T-cell (primary cell): ENCODE measurements around the gene SMYD1. TPM values are rescaled to one million over a fixed set of nuclear protein-coding genes. Genes with fewer than 3 reads are reported as not detected.

Experiments
- ATAC-seq, 4 experiments: fragments of 200-7000 bp in 3 of 4; fragments of 150-1000 bp in 1 of 4; cut with Tn5 transposase; replicated peaks in 1 of 4; 1 replicate in 3 of 4; 2 replicates in 1 of 4; pipeline ENCODE4 v1.10.0; 2021; ENCODE audit warnings: moderate library complexity in 3 of 4, mild to moderate bottlenecking in 2 of 4, moderate number of reproducible peaks in 1 of 4
- CTCF ChIA-PET, 2 donors: fragments of 300-600 bp; sonication (Branson Sonifier 250); formaldehyde crosslinking; loops; one replicate each; lab custom pipeline; 2022; ENCODE audit warnings: antibody characterized with exemption in 2 of 2; lab: Charles Lee
- POLR2A ChIA-PET, 2 donors: fragments of 300-600 bp; sonication (Branson Sonifier 250); formaldehyde crosslinking; loops; one replicate each; lab custom pipeline; 2022; ENCODE audit warnings: antibody characterized with exemption in 2 of 2; lab: Charles Lee
- DNase-seq, 35 experiments: peaks; one replicate each; pipeline versions ENCODE4 v3.0.0 to v3.0.0-alpha.2; 2013 to 2023
- H3K27ac ChIP-seq: one replicate; pipeline ENCODE4 v1.5.1; 2013; ENCODE audit warnings: low read length
- H3K27me3 ChIP-seq, 2 experiments: replicated peaks in 1 of 2; 1 replicate in 1 of 2; 2 replicates in 1 of 2; pipeline versions ENCODE4 v1.6.1 to v1.7.0; 2013; ENCODE audit warnings: low read length in 1 of 2, mixed read lengths in 1 of 2; ENCODE audit not compliant: control insufficient read depth in 2 of 2, insufficient read depth in 2 of 2; ENCODE audit errors: extremely low read depth in 1 of 2
- H3K36me3 ChIP-seq, 2 donors: 1 replicate in 1 of 2; 2 replicates in 1 of 2; pipeline versions ENCODE4 v1.6.1 to v1.7.0; 2013; ENCODE audit warnings: low read length in 1 of 2; ENCODE audit not compliant: control insufficient read depth in 2 of 2, insufficient read depth in 1 of 2; ENCODE audit errors: extremely low read depth in 1 of 2
- H3K4me1 ChIP-seq, 2 experiments: 1 replicate in 1 of 2; 2 replicates in 1 of 2; pipeline versions ENCODE4 v1.6.1 to v1.7.0; 2013; ENCODE audit warnings: low read length in 2 of 2, mixed read lengths in 1 of 2; ENCODE audit not compliant: insufficient read depth in 2 of 2, control insufficient read depth in 1 of 2; ENCODE audit errors: extremely low read depth in 1 of 2
- H3K4me3 ChIP-seq, 2 donors: 1 replicate in 1 of 2; 2 replicates in 1 of 2; pipeline versions ENCODE4 v1.5.1 to v1.7.0; 2013; ENCODE audit warnings: mild to moderate bottlenecking in 2 of 2, low read length in 1 of 2, moderate library complexity in 1 of 2; ENCODE audit not compliant: control insufficient read depth in 1 of 2; ENCODE audit errors: extremely low read depth in 1 of 2
- H3K9me3 ChIP-seq: 2 replicates; pipeline ENCODE4 v1.7.0; 2013
- H3K27ac Mint-ChIP-seq, 2 donors: one replicate each; pipeline ENCODE4 v1.8.0; 2020 to 2021; ENCODE audit warnings: mild to moderate bottlenecking in 2 of 2, mixed read lengths in 2 of 2
- H3K27me3 Mint-ChIP-seq, 2 donors: one replicate each; pipeline ENCODE4 v1.8.0; 2021 to 2022; ENCODE audit warnings: mixed read lengths in 2 of 2
- H3K36me3 Mint-ChIP-seq: one replicate; pipeline ENCODE4 v1.8.0; 2021; ENCODE audit warnings: mixed read lengths
- H3K4me1 Mint-ChIP-seq, 3 donors: one replicate each; pipeline ENCODE4 v1.8.0; 2020 to 2022; ENCODE audit warnings: mixed read lengths in 3 of 3, mild to moderate bottlenecking in 1 of 3
- H3K4me3 Mint-ChIP-seq, 3 donors: one replicate each; pipeline ENCODE4 v1.8.0; 2020 to 2022; ENCODE audit warnings: mild to moderate bottlenecking in 3 of 3, mixed read lengths in 3 of 3, moderate library complexity in 3 of 3
- H3K9me3 Mint-ChIP-seq, 3 donors: one replicate each; pipeline ENCODE4 v1.8.0; 2020 to 2022; ENCODE audit warnings: mixed read lengths in 3 of 3
- WGBS: methylation state at CpG from one replicate; pipeline ENCODE4 v1.1.5; 2013; ENCODE audit warnings: missing lambda C conversion rate; ENCODE audit not compliant: insufficient coverage; 5-methylcytosine and 5-hydroxymethylcytosine counted together
- total RNA-seq, 35 experiments: library from RNA in 6 of 35; stranded (reverse) in 6 of 35; fragments of 120-200 nt in 1 of 35; gene quantifications; one replicate each; pipeline versions ENCODE4 v1.2.1 to v1.2.4 and lab custom pipeline; 2013 to 2026

The SMYD1 gene
- total RNA-seq, 5 donors from 2014 or later (not counting 1 experiment from before 2014, with no cell fraction given), result not detected

- no peak overlapping the region for H3K27ac ChIP-seq
- peaks cover 0 to 26% of the 10 kb centered on the region in 2 experiments for H3K27me3 ChIP-seq
- ATAC-seq, result no peak
- DNase-seq, result no peak
- Mint-ChIP-seq H3K27me3 (peaks cover 13 to 16% of the 10 kb centered on the region in 2 donors), H3K4me1 (no peaks in the 10 kb centered on the region), H3K4me3 (no peak overlapping the region), H3K27ac (no peak overlapping the region), H3K9me3 (no peaks in the 10 kb centered on the region), H3K36me3 (no peaks in the 10 kb centered on the region)
- POLR2A ChIA-PET, result no interaction called here
- H3K4me3 ChIP-seq, result no peak overlapping the region
- no peaks in the 10 kb centered on the region for H3K9me3 ChIP-seq
- H3K36me3 ChIP-seq, result no peaks in the 10 kb centered on the region
- 100% methylated on average over 2 of the region's 9 CpGs for WGBS
- CTCF ChIA-PET, result interaction anchor here in 1 of 2 donors (0.6 kb wide), 1 partner anchor 102 kb away, joined by 4 read pairs; no protein-coding TSS in a partner anchor
- H3K4me1 ChIP-seq, result no peaks in the 10 kb centered on the region
Observed at GRCh38 chr2:88123975-88124917, 56.6 kb downstream of the SMYD1 start.

- POLR2A ChIA-PET, result no interaction called here
- H3K36me3 ChIP-seq, result no peaks in the 10 kb centered on the region
- Mint-ChIP-seq H3K4me1 (no peaks in the 10 kb centered on the region), H3K36me3 (no peaks in the 10 kb centered on the region), H3K27ac (no peak overlapping the region), H3K27me3 (peaks cover 14 to 16% of the 10 kb centered on the region in 2 donors), H3K9me3 (no peaks in the 10 kb centered on the region), H3K4me3 (no peak overlapping the region)
- ATAC-seq (no peak), DNase-seq (no peak)
- CTCF ChIA-PET, result no interaction called here
- H3K4me3 ChIP-seq, result no peak overlapping the region
- no CpG with 5 or more reads among the region's 3 CpGs for WGBS
- peaks cover 0 to 30% of the 10 kb centered on the region in 2 experiments for H3K27me3 ChIP-seq
- H3K4me1 ChIP-seq, result no peaks in the 10 kb centered on the region
- H3K9me3 ChIP-seq, result no peaks in the 10 kb centered on the region
- H3K27ac ChIP-seq, result no peak overlapping the region
Observed at GRCh38 chr2:88125344-88125923, 57.8 kb downstream of the SMYD1 start.

- CTCF ChIA-PET, result no interaction called here
- H3K27me3 Mint-ChIP-seq, result peaks cover 14 to 16% of the 10 kb centered on the region in 2 donors
Observed at GRCh38 chr2:88125924-88126771, 58.5 kb downstream of the SMYD1 start.

GRCh38 chr2:88126772-88127637, 59.4 kb downstream of the SMYD1 start:
- H3K36me3 ChIP-seq, result no peaks in the 10 kb centered on the region
- Mint-ChIP-seq H3K9me3 (no peaks in the 10 kb centered on the region), H3K4me3 (no peak overlapping the region), H3K27ac (no peak overlapping the region), H3K27me3 (peaks cover 16% of the 10 kb centered on the region in 2 donors), H3K36me3 (no peaks in the 10 kb centered on the region), H3K4me1 (no peaks in the 10 kb centered on the region)
- ATAC-seq (no peak), DNase-seq (no peak)
- no peaks in the 10 kb centered on the region for H3K4me1 ChIP-seq
- POLR2A ChIA-PET, result no interaction called here
- CTCF ChIA-PET, result no interaction called here
- H3K27ac ChIP-seq, result no peak overlapping the region
- H3K27me3 ChIP-seq, result peaks cover 0 to 39% of the 10 kb centered on the region in 2 experiments
- H3K9me3 ChIP-seq, result no peaks in the 10 kb centered on the region
- no peak overlapping the region for H3K4me3 ChIP-seq
- 100% methylated on average over 1 of the region's 3 CpGs for WGBS

More at GRCh38 chr2:88125924-88126771, 58.5 kb downstream of the SMYD1 start:
- no peak overlapping the region for H3K27ac Mint-ChIP-seq
- no peaks in the 10 kb centered on the region for H3K4me1 ChIP-seq
- H3K9me3 ChIP-seq, result no peaks in the 10 kb centered on the region
- peaks cover 0 to 33% of the 10 kb centered on the region in 2 experiments for H3K27me3 ChIP-seq
- H3K4me3 Mint-ChIP-seq, result no peak overlapping the region
- no peak overlapping the region for H3K27ac ChIP-seq
- H3K36me3 Mint-ChIP-seq, result no peaks in the 10 kb centered on the region
- no peaks in the 10 kb centered on the region for H3K36me3 ChIP-seq
- no peaks in the 10 kb centered on the region for H3K9me3 Mint-ChIP-seq
- H3K4me3 ChIP-seq, result no peak overlapping the region
- WGBS, result 81% methylated on average over 6 of the region's 11 CpGs
- ATAC-seq, result no peak
- DNase-seq, result no peak
- no peaks in the 10 kb centered on the region for H3K4me1 Mint-ChIP-seq
- POLR2A ChIA-PET, result no interaction called here

- H3K4me3 Mint-ChIP-seq, result no peak overlapping the region
- peaks cover 16% of the 10 kb centered on the region in 2 donors for H3K27me3 Mint-ChIP-seq
- DNase-seq, result no peak
- no CpG with 5 or more reads among the region's 1 CpG for WGBS
- no peak overlapping the region for H3K4me3 ChIP-seq
- no peaks in the 10 kb centered on the region for H3K4me1 Mint-ChIP-seq
- ATAC-seq, result no peak
- H3K36me3 Mint-ChIP-seq, result no peaks in the 10 kb centered on the region
- H3K36me3 ChIP-seq, result no peaks in the 10 kb centered on the region
- no peaks in the 10 kb centered on the region for H3K9me3 ChIP-seq
- H3K27me3 ChIP-seq, result peaks cover 0 to 36% of the 10 kb centered on the region in 2 experiments
- POLR2A ChIA-PET, result no interaction called here
- no peak overlapping the region for H3K27ac Mint-ChIP-seq
- no peak overlapping the region for H3K27ac ChIP-seq
- CTCF ChIA-PET, result no interaction called here
- H3K4me1 ChIP-seq, result no peaks in the 10 kb centered on the region
- no peaks in the 10 kb centered on the region for H3K9me3 Mint-ChIP-seq
Observed at GRCh38 chr2:88127638-88127887, 59.9 kb downstream of the SMYD1 start.
